NCI-H524 (cell line): ENCODE data around the gene FERMT2.

Experiments
- DNase-seq, 2 experiments: peaks; one replicate each; lab custom pipeline; 2025; lab: John Stamatoyannopoulos, UW

The FERMT2 gene

GRCh38 chr14:52950898-52951680, at the start of gene FERMT2:
FERMT2 (minus strand) TSS chr14:52951050; CDS start chr14:52950568, 482 bp downstream.
- DNase-seq = peak; percentile 81 to 92

- DNase-seq = no peak
Measured at GRCh38 chr14:52998376-52999015, 47.6 kb upstream of the FERMT2 start.

GRCh38 chr14:52996493-52996892, 45.6 kb upstream of the FERMT2 start:
- no peak for DNase-seq

GRCh38 chr14:52995998-52996397, 45.1 kb upstream of the FERMT2 start:
- DNase-seq = no peak

- no peak for DNase-seq
Measured at GRCh38 chr14:52992236-52992870, 41.5 kb upstream of the FERMT2 start.

GRCh38 chr14:52988139-52988538, 37.3 kb upstream of the FERMT2 start:
- DNase-seq = no peak

- DNase-seq = peak; percentile 42 to 78
Measured at GRCh38 chr14:52987514-52987913, 36.7 kb upstream of the FERMT2 start.

GRCh38 chr14:52987042-52987441, 36.2 kb upstream of the FERMT2 start:
- DNase-seq = peak; percentile 47 to 73

GRCh38 chr14:52977798-52978197, 26.9 kb upstream of the FERMT2 start:
- DNase-seq = peak in 1 of 2 experiments; percentile 17

GRCh38 chr14:52974406-52974805, 23.6 kb upstream of the FERMT2 start:
- DNase-seq = no peak

- peak; percentile 71 to 85 for DNase-seq
Measured at GRCh38 chr14:52961060-52961639, 10.3 kb upstream of the FERMT2 start.

GRCh38 chr14:52960627-52961026, 9.8 kb upstream of the FERMT2 start:
- DNase-seq = no peak

- peak in 1 of 2 experiments; percentile 53 for DNase-seq
Measured at GRCh38 chr14:52954346-52955214, 3.7 kb upstream of the FERMT2 start.

- DNase-seq = peak; percentile 51 to 80
Measured at GRCh38 chr14:52951681-52952554, 1.1 kb upstream of the FERMT2 start.

GRCh38 chr14:52950410-52950897, 396 bp downstream of the FERMT2 start:
- peak; percentile 60 to 76 for DNase-seq

GRCh38 chr14:52949711-52950409, 990 bp downstream of the FERMT2 start:
- DNase-seq = peak; percentile 50 to 57

GRCh38 chr14:52949249-52949648, 1.6 kb downstream of the FERMT2 start:
- DNase-seq = no peak

GRCh38 chr14:52948836-52949235, 2.0 kb downstream of the FERMT2 start:
- DNase-seq = no peak

GRCh38 chr14:52948039-52948438, 2.8 kb downstream of the FERMT2 start:
- DNase-seq = no peak

- no peak for DNase-seq
Measured at GRCh38 chr14:52944254-52944653, 6.6 kb downstream of the FERMT2 start.
